Fibroblast of mammary gland (primary cell): ENCODE data around the gene CD300LB.
"Not testable (repeated sequence)": the region's sequence is repeated elsewhere in the genome, so short reads cannot be mapped to it uniquely, and the experiment has no call there.

Experiments used
- DNase-seq: peaks from one replicate; pipeline ENCODE4 v3.0.0-alpha.2; 2010; ENCODE audit warnings: low read depth
- H3K4me3 ChIP-seq: 2 replicates; pipeline ENCODE4 v1.5.1; 2011; ENCODE audit warnings: low read depth, mild to moderate bottlenecking, low read length, moderate library complexity; ENCODE audit not compliant: control insufficient read depth
- CTCF ChIP-seq: conservative IDR thresholded peaks from 2 replicates; pipeline ENCODE4 v1.5.1; 2011; ENCODE audit warnings: low read depth, low read length, inconsistent platforms; ENCODE audit not compliant: control insufficient read depth, insufficient read depth

Gene CD300LB

GRCh38 chr17:74521701-74522201 is 9.5 kb downstream of the CD300LB start:
- H3K4me3 ChIP-seq: no peak overlapping the region
- TF ChIP-seq CTCF: no peak
- DNase-seq: no peak

GRCh38 chr17:74520790-74521480 is 10.3 kb downstream of the CD300LB start:
- DNase-seq: peak; percentile 57
- H3K4me3 ChIP-seq: no peak overlapping the region
- no peak for TF ChIP-seq CTCF

GRCh38 chr17:74520016-74520434 is 11.2 kb downstream of the CD300LB start:
- no peak for TF ChIP-seq CTCF
- H3K4me3 ChIP-seq: no peak overlapping the region
- no peak for DNase-seq

- DNase-seq, H3K4me3 ChIP-seq: not testable (repeated sequence)
Measured at GRCh38 chr17:74518413-74518981, 12.8 kb downstream of the CD300LB start.

GRCh38 chr17:74516561-74517328 is 14.5 kb downstream of the CD300LB start:
- no peak overlapping the region for H3K4me3 ChIP-seq
- no peak for DNase-seq
- TF ChIP-seq CTCF: no peak

GRCh38 chr17:74515941-74516340 is 15.3 kb downstream of the CD300LB start:
- DNase-seq: no peak
- H3K4me3 ChIP-seq: no peak overlapping the region
- TF ChIP-seq CTCF: no peak
